ENCODE measurements around the gene LEPROT.

GRCh38 chr1:65459397-65459768, 38.9 kb downstream of the LEPROT start:
- TF ChIP-seq CTCF (IDR thresholded peaks at IDR 0.05) = peak in 4 of 7 experiments; percentile 6 to 43 (median 27)
- TF ChIP-seq POLR2AphosphoS5 (IDR thresholded peaks at IDR 0.05) = no peak
- no peak for TF ChIP-seq POLR2A (IDR thresholded peaks at IDR 0.05)
- no peak for TF ChIP-seq EP300 (IDR thresholded peaks at IDR 0.05)

Measured in stomach (tissue), 4 donors.